Kidney (tissue), 14 donors: ENCODE measurements around the gene ADGRD1. TPM values are rescaled to one million over a fixed set of nuclear protein-coding genes. Genes with fewer than 3 reads are reported as not detected.

Source experiments
- DNase-seq, 5 donors: peaks; one replicate each; pipeline ENCODE4 v3.0.0-alpha.2; 2013 to 2020
- FAIRE-seq: peaks from 2 replicates; lab custom pipeline; 2012; peaks lifted over from hg19 to GRCh38; lab: Jason Lieb, UNC
- H3K27ac ChIP-seq, 2 donors: one replicate each; pipeline ENCODE4 v1.7.0; 2013; ENCODE audit warnings: low read depth in 2 of 2, low read length in 2 of 2, inconsistent platforms in 1 of 2
- H3K27me3 ChIP-seq: one replicate; pipeline ENCODE4 v1.7.1; 2013; ENCODE audit warnings: low read length, inconsistent platforms; ENCODE audit not compliant: control insufficient read depth, insufficient read depth
- H3K36me3 ChIP-seq, 3 donors: one replicate each; pipeline versions ENCODE4 v1.7.0 to v1.7.1; 2013; ENCODE audit warnings: low read length in 3 of 3, control low read depth in 1 of 3, inconsistent platforms in 1 of 3; ENCODE audit not compliant: insufficient read depth in 3 of 3, control insufficient read depth in 2 of 3
- H3K4me1 ChIP-seq, 3 donors: one replicate each; pipeline versions ENCODE4 v1.7.0 to v1.7.1; 2013; ENCODE audit warnings: low read length in 3 of 3, inconsistent platforms in 1 of 3, low read depth in 1 of 3; ENCODE audit not compliant: control insufficient read depth in 2 of 3, insufficient read depth in 2 of 3
- H3K4me3 ChIP-seq, 3 donors: one replicate each; pipeline versions ENCODE4 v1.7.0 to v1.8.1; 2013; ENCODE audit warnings: low read length in 3 of 3, control low read depth in 1 of 3, inconsistent platforms in 1 of 3
- H3K9ac ChIP-seq, 3 donors: one replicate each; pipeline versions ENCODE4 v1.7.0 to v1.7.1; 2013; ENCODE audit warnings: low read length in 3 of 3, control low read depth in 1 of 3, inconsistent platforms in 1 of 3
- H3K9me3 ChIP-seq, 3 donors: one replicate each; pipeline versions ENCODE4 v1.7.0 to v1.7.1; 2013; ENCODE audit warnings: low read length in 3 of 3, control low read depth in 1 of 3, inconsistent platforms in 1 of 3; ENCODE audit not compliant: control insufficient read depth in 2 of 3, insufficient read depth in 1 of 3
- intact Hi-C: fragments of 100-400 bp; cut with DNase I; formaldehyde crosslinking; loops from one replicate; pipeline ENCODE4 v1.11.1; 2022
- polyA plus RNA-seq: library from polyadenylated mRNA; stranded (reverse); fragments of 350-450 nt; fragmentation: Illumina TruSeq; extraction: RNeasy Lipid Tissue Mini Kit (QIAGEN cat#74804); gene quantifications from one replicate; pipeline ENCODE4 v1.2.3, GENCODE V29; 2014; ENCODE audit warnings: low read depth, low replicate concordance; ENCODE audit not compliant: insufficient read depth
- total RNA-seq: library from RNA; stranded (reverse); fragmentation: NEBNext Ultra II Directional; extraction: Animal tissue kit (Norgen Biotek cat#: 25700); gene quantifications from one replicate; pipeline ENCODE4 v1.2.1, GENCODE V29; 2021
- TF ChIP-seq, protein P1 (sequence below): IDR thresholded peaks from 3 replicates; pipeline ENCODE4 v1.5.1; 2012; ENCODE audit warnings: mild to moderate bottlenecking, moderate library complexity, borderline replicate concordance; ENCODE audit not compliant: insufficient read depth; ENCODE audit errors: extremely low read depth
- donor health status: control.
- donor health status: control.
- donor health status: control.
- donor health status: control.
- donor health status: control.
- donor health status: DM: yes; HTN: yes; CAD: no.
- donor health status: Normal renal cell carcinoma (clear cell type).

Gene ADGRD1
- total and polyA plus RNA-seq, 2 donors from 2014 or later: 1.7 to 6.7 TPM

GRCh38 chr12:130948136-130948535, 5.6 kb upstream of the ADGRD1 start:
- H3K9me3 ChIP-seq: peaks cover 0 to 9% (median 0%) of the 10 kb centered on the region in 3 donors
- H3K4me1 ChIP-seq: peaks cover 0 to 2% (median 0%) of the 10 kb centered on the region in 3 donors
- no peaks in the 10 kb centered on the region for H3K27me3 ChIP-seq
- no peaks in the 10 kb centered on the region for H3K36me3 ChIP-seq
- TF ChIP-seq, protein P1, sequence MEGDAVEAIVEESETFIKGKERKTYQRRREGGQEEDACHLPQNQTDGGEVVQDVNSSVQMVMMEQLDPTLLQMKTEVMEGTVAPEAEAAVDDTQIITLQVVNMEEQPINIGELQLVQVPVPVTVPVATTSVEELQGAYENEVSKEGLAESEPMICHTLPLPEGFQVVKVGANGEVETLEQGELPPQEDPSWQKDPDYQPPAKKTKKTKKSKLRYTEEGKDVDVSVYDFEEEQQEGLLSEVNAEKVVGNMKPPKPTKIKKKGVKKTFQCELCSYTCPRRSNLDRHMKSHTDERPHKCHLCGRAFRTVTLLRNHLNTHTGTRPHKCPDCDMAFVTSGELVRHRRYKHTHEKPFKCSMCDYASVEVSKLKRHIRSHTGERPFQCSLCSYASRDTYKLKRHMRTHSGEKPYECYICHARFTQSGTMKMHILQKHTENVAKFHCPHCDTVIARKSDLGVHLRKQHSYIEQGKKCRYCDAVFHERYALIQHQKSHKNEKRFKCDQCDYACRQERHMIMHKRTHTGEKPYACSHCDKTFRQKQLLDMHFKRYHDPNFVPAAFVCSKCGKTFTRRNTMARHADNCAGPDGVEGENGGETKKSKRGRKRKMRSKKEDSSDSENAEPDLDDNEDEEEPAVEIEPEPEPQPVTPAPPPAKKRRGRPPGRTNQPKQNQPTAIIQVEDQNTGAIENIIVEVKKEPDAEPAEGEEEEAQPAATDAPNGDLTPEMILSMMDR: no peak
- intact Hi-C loops: no loop called here
- DNase-seq: peak in 1 of 5 donors; percentile 11
- H3K27ac ChIP-seq: no peak overlapping the region
- no peak overlapping the region for H3K9ac ChIP-seq
- FAIRE-seq: no peak
- H3K4me3 ChIP-seq: no peak overlapping the region

DNA sequence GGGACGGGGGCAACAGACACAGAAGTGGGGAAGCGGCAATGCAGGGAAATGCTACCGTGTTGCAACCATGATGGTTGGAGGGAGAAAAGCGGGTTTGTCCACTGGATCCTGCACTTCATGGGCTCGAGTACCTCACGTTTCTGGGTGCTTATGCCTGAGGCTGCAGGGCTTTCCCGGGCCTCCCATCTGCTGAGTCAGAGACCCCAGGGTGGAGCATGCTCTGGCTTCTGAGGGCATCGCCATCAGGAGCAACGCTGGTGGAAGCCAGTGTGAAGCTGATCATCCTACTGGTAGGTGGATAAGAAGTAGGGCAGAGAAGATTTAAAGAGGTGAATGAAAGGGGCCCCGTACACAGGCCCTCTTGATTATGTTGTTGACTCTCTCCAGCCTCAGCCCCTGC, 5.0 kb upstream of the ADGRD1 start:
- no peak overlapping the region for H3K9ac ChIP-seq
- H3K9me3 ChIP-seq: peaks cover 0 to 9% (median 0%) of the 10 kb centered on the region in 3 donors
- DNase-seq (peak in 1 of 5 donors; percentile 22), FAIRE-seq (no peak)
- H3K27me3 ChIP-seq: no peaks in the 10 kb centered on the region
- no peak overlapping the region for H3K27ac ChIP-seq
- TF ChIP-seq, protein P1: no peak
- H3K36me3 ChIP-seq: no peaks in the 10 kb centered on the region
- intact Hi-C loops: no loop called here
- peaks cover 0 to 2% (median 0%) of the 10 kb centered on the region in 3 donors for H3K4me1 ChIP-seq
- H3K4me3 ChIP-seq: no peak overlapping the region

- no peak overlapping the region for H3K27ac ChIP-seq
- intact Hi-C loops: no loop called here
- H3K36me3 ChIP-seq: no peaks in the 10 kb centered on the region
- H3K9ac ChIP-seq: no peak overlapping the region
- DNase-seq (peak in 1 of 5 donors; percentile 23), FAIRE-seq (no peak)
- no peaks in the 10 kb centered on the region for H3K27me3 ChIP-seq
- peaks cover 0 to 3% (median 0%) of the 10 kb centered on the region in 3 donors for H3K9me3 ChIP-seq
- H3K4me1 ChIP-seq: peaks cover 0 to 8% (median 0%) of the 10 kb centered on the region in 3 donors
- H3K4me3 ChIP-seq: no peak overlapping the region
- TF ChIP-seq, protein P1: no peak
Measured at GRCh38 chr12:130949806-130950205, 3.9 kb upstream of the ADGRD1 start.

DNA sequence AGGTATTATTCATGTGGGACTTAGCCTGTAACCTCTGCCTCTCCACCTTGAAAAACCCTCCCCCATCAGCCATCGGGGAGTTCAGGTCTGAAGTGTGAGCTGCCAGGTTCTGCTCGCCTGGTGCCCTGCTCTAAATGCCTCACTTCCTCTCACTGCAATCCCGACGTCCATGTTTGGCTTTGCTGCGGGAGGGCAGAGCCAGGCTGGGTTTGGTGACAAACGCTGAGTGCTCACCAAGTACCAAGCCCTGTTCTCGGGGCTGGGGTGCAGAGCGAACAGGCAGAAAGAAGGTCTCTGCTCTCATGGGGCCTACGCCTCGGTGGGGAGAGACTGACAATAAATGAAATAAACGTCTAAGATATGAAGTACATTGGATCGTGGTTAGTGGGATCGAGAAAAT, 2.1 kb upstream of the ADGRD1 start:
- Histone ChIP-seq H3K36me3 (no peaks in the 10 kb centered on the region), H3K4me3 (no peak overlapping the region), H3K9me3 (no peaks in the 10 kb centered on the region), H3K9ac (no peak overlapping the region), H3K4me1 (peaks cover 0 to 8% (median 0%) of the 10 kb centered on the region in 3 donors), H3K27ac (no peak overlapping the region), H3K27me3 (no peaks in the 10 kb centered on the region)
- DNase-seq (peak in 1 of 5 donors; percentile 27), FAIRE-seq (no peak)
- TF ChIP-seq, protein P1: no peak
- intact Hi-C loops: no loop called here
